ENCODE measurements around the gene LCN2. TPM values are rescaled to one million over a fixed set of nuclear protein-coding genes. Genes with fewer than 3 reads are reported as not detected.
"Not testable (repeated sequence)": the region's sequence is repeated elsewhere in the genome, so short reads cannot be mapped to it uniquely, and the experiment has no call there.

LCN2 gene
- not detected for total RNA-seq
- long read RNA-seq: 0 reads

GRCh38 chr9:128149001-128149701 is at the start of gene LCN2:
Gene LCN2 (plus strand): TSS chr9:128149453. CDS start chr9:128149526, 73 bp downstream.
- DNase-seq (ENCODE audit: missing footprints) (peak; percentile 26), ATAC-seq (no peak)
- intact Hi-C loops (cut with DNase I): no loop called here

GRCh38 chr9:128099932-128100491 is 49.2 kb upstream of the LCN2 start:
- DNase-seq (ENCODE audit: missing footprints): no peak
- intact Hi-C loops (cut with DNase I): no loop called here
- ATAC-seq: no peak

- DNase-seq (ENCODE audit: missing footprints): no peak
- ATAC-seq: no peak
- intact Hi-C loops (cut with DNase I): no loop called here
Measured at GRCh38 chr9:128100581-128100980, 48.7 kb upstream of the LCN2 start.

GRCh38 chr9:128101231-128101661 is 48.0 kb upstream of the LCN2 start:
- no peak for ATAC-seq
- intact Hi-C loops (cut with DNase I): no loop called here

GRCh38 chr9:128101690-128102089 is 47.6 kb upstream of the LCN2 start:
- no peak for ATAC-seq

More at GRCh38 chr9:128101231-128101661, 48.0 kb upstream of the LCN2 start:
- no peak for DNase-seq (ENCODE audit: missing footprints)

GRCh38 chr9:128102196-128102595 is 47.1 kb upstream of the LCN2 start:
- ATAC-seq: no peak
- DNase-seq (ENCODE audit: missing footprints): no peak
- intact Hi-C loops (cut with DNase I): no loop called here

More at GRCh38 chr9:128101690-128102089, 47.6 kb upstream of the LCN2 start:
- intact Hi-C loops (cut with DNase I): no loop called here
- DNase-seq (ENCODE audit: missing footprints): no peak

GRCh38 chr9:128102861-128103588 is 46.2 kb upstream of the LCN2 start:
- intact Hi-C loops (cut with DNase I): no loop called here
- ATAC-seq (no peak), DNase-seq (ENCODE audit: missing footprints) (no peak)

GRCh38 chr9:128103589-128103962 is 45.7 kb upstream of the LCN2 start:
- intact Hi-C loops (cut with DNase I): no loop called here
- DNase-seq (ENCODE audit: missing footprints): no peak
- ATAC-seq: no peak

- ATAC-seq: no peak
- intact Hi-C loops (cut with DNase I): no loop called here
- no peak for DNase-seq (ENCODE audit: missing footprints)
Measured at GRCh38 chr9:128104171-128104618, 45.1 kb upstream of the LCN2 start.

GRCh38 chr9:128105538-128106175 is 43.6 kb upstream of the LCN2 start:
- intact Hi-C loops (cut with DNase I): no loop called here
- ATAC-seq (no peak), DNase-seq (ENCODE audit: missing footprints) (no peak)

GRCh38 chr9:128106181-128106939 is 42.9 kb upstream of the LCN2 start:
- intact Hi-C loops (cut with DNase I): no loop called here
- DNase-seq (ENCODE audit: missing footprints) (no peak), ATAC-seq (no peak)

GRCh38 chr9:128106940-128107467 is 42.2 kb upstream of the LCN2 start:
- intact Hi-C loops (cut with DNase I): no loop called here
- ATAC-seq: no peak

GRCh38 chr9:128107468-128108268 is 41.6 kb upstream of the LCN2 start:
- intact Hi-C loops (cut with DNase I): no loop called here
- no peak for ATAC-seq
- no peak for DNase-seq (ENCODE audit: missing footprints)

More at GRCh38 chr9:128106940-128107467, 42.2 kb upstream of the LCN2 start:
- no peak for DNase-seq (ENCODE audit: missing footprints)

GRCh38 chr9:128108269-128109049 is 40.8 kb upstream of the LCN2 start:
- DNase-seq (ENCODE audit: missing footprints): no peak

GRCh38 chr9:128109050-128109709 is 40.1 kb upstream of the LCN2 start:
- ATAC-seq (no peak), DNase-seq (ENCODE audit: missing footprints) (no peak)
- intact Hi-C loops (cut with DNase I): no loop called here

More at GRCh38 chr9:128108269-128109049, 40.8 kb upstream of the LCN2 start:
- intact Hi-C loops (cut with DNase I): no loop called here
- ATAC-seq: no peak

- intact Hi-C loops (cut with DNase I); DNase-seq (ENCODE audit: missing footprints); ATAC-seq: not testable (repeated sequence)
Measured at GRCh38 chr9:128111726-128112125, 37.5 kb upstream of the LCN2 start.
